Testis (tissue), 2 donors: ENCODE measurements around the gene SPACA7.

Experiments
- POLR2A ChIP-seq: fragments of 450-650 bp; IDR thresholded peaks from one replicate; pipeline ENCODE4 v1.6.1; 2017; ENCODE audit warnings: antibody characterized with exemption, mild to moderate bottlenecking, moderate library complexity
- TF ChIP-seq, protein P1 (sequence below), 3 experiments: fragments of 450-650 bp in 2 of 3; fragments of 200-600 bp in 1 of 3; sonication (generic) in 1 of 3; IDR thresholded peaks; one replicate each; pipeline ENCODE4 v1.5.1; 2016 to 2019; ENCODE audit warnings: antibody characterized with exemption in 3 of 3, mild to moderate bottlenecking in 2 of 3, moderate library complexity in 1 of 3

DNA sequence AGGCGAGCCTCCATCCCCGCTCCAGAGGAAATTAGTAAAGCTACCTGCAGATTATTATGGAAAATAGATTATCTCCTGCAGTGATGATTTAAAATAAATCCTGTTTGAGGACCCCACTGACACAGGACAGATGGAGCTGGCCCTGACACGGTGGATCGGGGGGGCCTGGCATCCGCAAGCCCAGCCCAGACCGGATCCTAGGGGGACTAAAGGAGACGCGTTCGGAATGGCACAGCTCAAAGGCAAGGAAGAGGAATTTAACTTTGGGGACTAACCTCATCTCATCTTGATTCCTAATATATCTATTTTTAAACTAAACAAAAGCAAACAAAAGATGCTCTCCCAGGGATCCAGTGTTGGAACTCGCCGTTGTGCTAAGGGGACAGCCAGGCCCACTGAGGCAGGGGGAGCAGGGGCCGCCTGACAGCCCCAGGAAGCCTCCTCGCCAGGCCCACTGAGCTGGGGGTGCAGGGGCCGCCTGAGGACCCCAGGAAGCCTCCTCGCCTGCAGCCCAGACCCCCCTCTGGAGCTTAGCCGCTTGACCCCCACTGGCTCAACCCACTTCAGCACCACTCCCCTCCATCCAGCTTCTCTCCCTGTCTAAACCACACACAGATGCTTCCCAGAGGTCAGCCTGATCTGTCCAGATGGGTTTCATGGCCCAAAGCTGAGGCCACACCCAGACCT lies 78.6 kb downstream of the SPACA7 start:
- TF ChIP-seq, protein P1, sequence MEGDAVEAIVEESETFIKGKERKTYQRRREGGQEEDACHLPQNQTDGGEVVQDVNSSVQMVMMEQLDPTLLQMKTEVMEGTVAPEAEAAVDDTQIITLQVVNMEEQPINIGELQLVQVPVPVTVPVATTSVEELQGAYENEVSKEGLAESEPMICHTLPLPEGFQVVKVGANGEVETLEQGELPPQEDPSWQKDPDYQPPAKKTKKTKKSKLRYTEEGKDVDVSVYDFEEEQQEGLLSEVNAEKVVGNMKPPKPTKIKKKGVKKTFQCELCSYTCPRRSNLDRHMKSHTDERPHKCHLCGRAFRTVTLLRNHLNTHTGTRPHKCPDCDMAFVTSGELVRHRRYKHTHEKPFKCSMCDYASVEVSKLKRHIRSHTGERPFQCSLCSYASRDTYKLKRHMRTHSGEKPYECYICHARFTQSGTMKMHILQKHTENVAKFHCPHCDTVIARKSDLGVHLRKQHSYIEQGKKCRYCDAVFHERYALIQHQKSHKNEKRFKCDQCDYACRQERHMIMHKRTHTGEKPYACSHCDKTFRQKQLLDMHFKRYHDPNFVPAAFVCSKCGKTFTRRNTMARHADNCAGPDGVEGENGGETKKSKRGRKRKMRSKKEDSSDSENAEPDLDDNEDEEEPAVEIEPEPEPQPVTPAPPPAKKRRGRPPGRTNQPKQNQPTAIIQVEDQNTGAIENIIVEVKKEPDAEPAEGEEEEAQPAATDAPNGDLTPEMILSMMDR (IDR thresholded peaks at IDR 0.05) = no peak
- TF ChIP-seq POLR2A = no peak
